Psoas muscle (tissue), 8 donors: ENCODE data around the gene FLVCR2. TPM values are rescaled to one million over a fixed set of nuclear protein-coding genes. Genes with fewer than 3 reads are reported as not detected.

Experiments
- ATAC-seq, 4 donors: fragments of 200-7000 bp; cut with Tn5 transposase; one replicate each; pipeline ENCODE4 v1.9.1; 2020; ENCODE audit warnings: moderate library complexity in 3 of 4, mild to moderate bottlenecking in 2 of 4
- DNase-seq, 2 donors: peaks; one replicate each; pipeline ENCODE4 v3.0.0-alpha.2; 2020
- H3K27ac ChIP-seq: fragments of 200-600 bp; one replicate; pipeline ENCODE4 v1.8.0; 2022
- H3K27me3 ChIP-seq, 3 donors: fragments of 200-600 bp in 1 of 3; one replicate each; pipeline versions ENCODE4 v1.6.1 to v1.8.0; 2013 to 2022; ENCODE audit warnings: low read length in 2 of 3, mild to moderate bottlenecking in 2 of 3, moderate library complexity in 1 of 3; ENCODE audit not compliant: insufficient read depth in 3 of 3
- H3K36me3 ChIP-seq, 2 donors: fragments of 200-600 bp in 1 of 2; one replicate each; pipeline versions ENCODE4 v1.6.1 to v1.8.0; 2013 to 2022; ENCODE audit warnings: low read depth in 1 of 2, mild to moderate bottlenecking in 1 of 2, moderate library complexity in 1 of 2; ENCODE audit not compliant: insufficient read depth in 1 of 2
- H3K4me1 ChIP-seq: fragments of 200-600 bp; one replicate; pipeline ENCODE4 v1.8.0; 2022
- H3K4me3 ChIP-seq: fragments of 200-600 bp; one replicate; pipeline ENCODE4 v1.8.0; 2022; ENCODE audit warnings: mild to moderate bottlenecking
- H3K9me3 ChIP-seq: fragments of 200-600 bp; one replicate; pipeline ENCODE4 v1.8.0; 2022
- CTCF ChIP-seq: fragments of 200-600 bp; IDR thresholded peaks from one replicate; pipeline ENCODE4 v1.8.0; 2022; ENCODE audit warnings: antibody characterized with exemption
- WGBS, 3 donors: extraction: QIAGEN DNeasy Blood & Tissue Kit; methylation state at CpG; one replicate each; pipeline versions ENCODE4 v1.1.6 to v1.1.7; 2013; 5-methylcytosine and 5-hydroxymethylcytosine counted together
- intact Hi-C, 2 donors: fragments of 100-400 bp; cut with DNase I; formaldehyde crosslinking; loops; one replicate each; pipeline versions ENCODE4 v1.11.0 to v1.14.2; 2022
- polyA plus RNA-seq, 3 donors: library from polyadenylated mRNA; stranded (reverse); fragments of 200-250 nt; gene quantifications; one replicate each; pipeline ENCODE4 v1.2.3, GENCODE V29; 2013
- total RNA-seq, 4 donors: library from RNA; stranded (reverse); fragmentation: NEBNext Ultra II Directional in 2 of 4; extraction: Animal tissue kit (Norgen Biotek cat#: 25700) in 2 of 4; gene quantifications; one replicate each; pipeline versions ENCODE4 v1.2.1 to v1.2.4, GENCODE V29; 2021 to 2023
- donor health status: healthy with polysubstance abuse.
- donor health status: DM: no; HTN: no; CAD: no; lungs with moderate emphysema.
- donor health status: Bipolar disorder and iron deficiency.
- donor health status: healthy.
- donor health status: DM: yes; HTN: yes; CAD: no.
- donor health status: DM: no; HTN: no; CAD: no.
- donor health status: DM: no; HTN: no; CAD: no.
- donor health status: DM: yes; HTN: yes; CAD: no.

FLVCR2 gene
- total and polyA plus RNA-seq, 7 donors: 0.71 to 9.8 (median 5.3) TPM

GRCh38 chr14:75672605-75673192 lies 94.3 kb downstream of the FLVCR2 start:
- no peak for TF ChIP-seq CTCF
- no peak for DNase-seq
- peaks cover 0 to 23% of the 10 kb centered on the region in 2 donors for H3K36me3 ChIP-seq
- no peaks in the 10 kb centered on the region for H3K27me3 ChIP-seq
- ATAC-seq: no peak
- no peak overlapping the region for H3K4me3 ChIP-seq
- H3K27ac ChIP-seq: no peak overlapping the region
- no peaks in the 10 kb centered on the region for H3K9me3 ChIP-seq
- intact Hi-C loops: loop anchor here in 1 of 2 donors (1.0 kb wide), 1 partner anchor 16 kb away; no protein-coding TSS in a partner anchor
- no peaks in the 10 kb centered on the region for H3K4me1 ChIP-seq
- WGBS, 3 donors: 89 to 100% (median 96%) methylated on average over 1 of the region's 1 CpG

GRCh38 chr14:75673345-75674035 lies 95.1 kb downstream of the FLVCR2 start:
- H3K4me1 ChIP-seq: no peaks in the 10 kb centered on the region
- ATAC-seq (no peak), DNase-seq (no peak)
- no peak overlapping the region for H3K27ac ChIP-seq
- 97 to 99% (median 98%) methylated on average over 4 of the region's 4 CpGs for WGBS, 3 donors
- H3K9me3 ChIP-seq: no peaks in the 10 kb centered on the region
- intact Hi-C loops: no loop called here
- H3K36me3 ChIP-seq: peaks cover 0 to 23% of the 10 kb centered on the region in 2 donors
- H3K4me3 ChIP-seq: no peak overlapping the region
- no peaks in the 10 kb centered on the region for H3K27me3 ChIP-seq
- TF ChIP-seq CTCF: no peak

GRCh38 chr14:75675265-75675960 lies 97.0 kb downstream of the FLVCR2 start:
- Histone ChIP-seq H3K4me1 (no peaks in the 10 kb centered on the region), H3K36me3 (peaks cover 0 to 6% of the 10 kb centered on the region in 2 donors), H3K27ac (no peak overlapping the region), H3K27me3 (no peaks in the 10 kb centered on the region), H3K9me3 (no peaks in the 10 kb centered on the region), H3K4me3 (no peak overlapping the region)
- WGBS, 3 donors: 77 to 86% (median 82%) methylated on average over 2 of the region's 2 CpGs
- intact Hi-C loops: no loop called here
- no peak for DNase-seq
- ATAC-seq: no peak
- no peak for TF ChIP-seq CTCF

- no peak for TF ChIP-seq CTCF
- Histone ChIP-seq H3K36me3 (peaks cover 0 to 27% of the 10 kb centered on the region in 2 donors), H3K27me3 (no peaks in the 10 kb centered on the region), H3K4me1 (no peaks in the 10 kb centered on the region), H3K4me3 (no peak overlapping the region), H3K27ac (no peak overlapping the region), H3K9me3 (no peaks in the 10 kb centered on the region)
- 89 to 95% (median 89%) methylated on average over 2 of the region's 2 CpGs for WGBS, 3 donors
- intact Hi-C loops: no loop called here
- DNase-seq (no peak), ATAC-seq (no peak)
These were observed 107.5 kb downstream of the FLVCR2 start for GRCh38 chr14:75685910-75686309.
